GM12872 (cell line): ENCODE measurements around the gene CDH12.

Source experiments
- TF ChIP-seq, protein P1 (sequence below): IDR thresholded peaks from 3 replicates; pipeline ENCODE4 v1.5.1; 2011; ENCODE audit warnings: low read depth, mild to moderate bottlenecking, low read length, moderate library complexity; ENCODE audit not compliant: insufficient read depth

The CDH12 gene

DNA sequence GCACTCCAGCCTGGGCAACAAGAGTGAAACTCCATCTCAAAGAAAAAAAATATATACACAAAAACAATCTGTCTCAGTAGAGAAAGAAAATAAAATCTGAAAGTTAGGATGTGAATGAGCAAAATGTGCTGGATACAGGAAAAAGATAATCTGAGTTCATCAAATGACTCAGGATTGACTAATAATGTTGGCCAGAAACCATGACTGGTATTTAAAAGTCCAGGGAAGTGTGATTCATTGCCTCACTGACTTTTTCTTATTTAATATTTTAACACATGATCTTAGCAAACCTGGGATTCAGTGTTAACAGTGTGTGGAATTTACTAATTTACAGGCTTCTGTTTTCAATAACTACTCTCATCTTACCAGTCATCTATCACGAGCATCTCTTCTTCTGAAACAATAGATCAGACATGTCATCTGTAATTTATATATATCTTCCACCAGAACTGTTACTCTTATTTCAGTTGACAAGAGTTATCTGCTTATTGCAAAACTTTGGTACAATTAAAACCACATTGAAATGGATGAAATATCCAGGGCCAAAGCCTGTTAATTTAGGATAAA, 256.7 kb downstream of the CDH12 start:
- TF ChIP-seq, protein P1, sequence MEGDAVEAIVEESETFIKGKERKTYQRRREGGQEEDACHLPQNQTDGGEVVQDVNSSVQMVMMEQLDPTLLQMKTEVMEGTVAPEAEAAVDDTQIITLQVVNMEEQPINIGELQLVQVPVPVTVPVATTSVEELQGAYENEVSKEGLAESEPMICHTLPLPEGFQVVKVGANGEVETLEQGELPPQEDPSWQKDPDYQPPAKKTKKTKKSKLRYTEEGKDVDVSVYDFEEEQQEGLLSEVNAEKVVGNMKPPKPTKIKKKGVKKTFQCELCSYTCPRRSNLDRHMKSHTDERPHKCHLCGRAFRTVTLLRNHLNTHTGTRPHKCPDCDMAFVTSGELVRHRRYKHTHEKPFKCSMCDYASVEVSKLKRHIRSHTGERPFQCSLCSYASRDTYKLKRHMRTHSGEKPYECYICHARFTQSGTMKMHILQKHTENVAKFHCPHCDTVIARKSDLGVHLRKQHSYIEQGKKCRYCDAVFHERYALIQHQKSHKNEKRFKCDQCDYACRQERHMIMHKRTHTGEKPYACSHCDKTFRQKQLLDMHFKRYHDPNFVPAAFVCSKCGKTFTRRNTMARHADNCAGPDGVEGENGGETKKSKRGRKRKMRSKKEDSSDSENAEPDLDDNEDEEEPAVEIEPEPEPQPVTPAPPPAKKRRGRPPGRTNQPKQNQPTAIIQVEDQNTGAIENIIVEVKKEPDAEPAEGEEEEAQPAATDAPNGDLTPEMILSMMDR, result no peak

DNA sequence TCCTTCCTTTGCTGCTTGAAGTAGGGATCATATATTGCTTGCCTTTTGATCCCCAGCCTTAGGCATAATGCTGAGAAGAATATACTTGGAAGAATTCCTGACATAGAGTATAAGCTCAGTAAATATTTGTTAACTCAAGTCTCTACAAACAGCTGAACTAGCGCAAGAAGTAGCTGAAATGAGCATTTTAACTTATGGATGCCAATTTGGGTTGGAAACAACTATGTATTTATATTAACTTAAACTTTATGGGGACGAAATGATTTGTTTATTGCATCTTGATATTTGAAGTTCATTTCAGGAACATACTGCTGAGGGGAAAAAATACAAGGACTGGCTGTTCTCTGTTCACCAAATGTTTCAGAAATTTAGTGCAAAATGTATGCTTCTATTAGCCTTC, 258.7 kb downstream of the CDH12 start:
- TF ChIP-seq, protein P1, result no peak

DNA sequence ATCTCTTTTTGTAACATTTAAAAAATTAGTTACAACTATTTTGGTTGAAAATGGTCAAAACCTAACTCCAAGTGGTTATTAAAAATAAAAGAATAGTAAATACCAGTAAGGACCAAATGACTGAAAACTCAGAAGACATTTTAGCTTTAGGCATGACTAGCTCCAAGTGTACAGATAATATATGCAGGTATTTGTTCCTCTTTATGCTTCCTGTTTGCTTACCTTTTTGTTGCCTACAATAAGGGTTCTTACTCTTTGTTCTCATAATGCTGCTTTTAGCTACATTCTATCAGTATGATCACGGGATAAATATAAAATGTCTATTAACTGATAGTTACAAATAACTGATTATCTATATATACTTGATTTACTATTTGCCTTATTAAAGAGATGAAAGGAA, 259.6 kb downstream of the CDH12 start:
- TF ChIP-seq, protein P1, result no peak

DNA sequence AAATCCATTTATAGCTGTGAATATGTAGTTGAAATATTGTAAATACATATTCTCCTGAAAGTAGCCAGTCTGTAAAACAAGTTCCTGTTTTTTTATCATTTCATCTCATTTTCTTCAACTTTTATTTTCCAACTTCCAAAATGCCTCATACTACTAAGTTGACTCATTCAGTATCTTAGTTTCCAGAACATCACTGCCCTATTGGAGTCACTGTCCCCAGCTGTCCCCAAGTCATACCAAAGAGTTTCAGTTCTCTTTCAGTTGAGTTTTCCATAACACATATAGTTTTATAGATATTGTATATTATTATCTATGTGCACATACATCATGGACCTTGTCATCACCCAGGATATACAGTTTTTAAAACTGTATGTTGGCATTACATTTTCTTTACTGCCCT, 261.7 kb downstream of the CDH12 start:
- TF ChIP-seq, protein P1, result no peak

DNA sequence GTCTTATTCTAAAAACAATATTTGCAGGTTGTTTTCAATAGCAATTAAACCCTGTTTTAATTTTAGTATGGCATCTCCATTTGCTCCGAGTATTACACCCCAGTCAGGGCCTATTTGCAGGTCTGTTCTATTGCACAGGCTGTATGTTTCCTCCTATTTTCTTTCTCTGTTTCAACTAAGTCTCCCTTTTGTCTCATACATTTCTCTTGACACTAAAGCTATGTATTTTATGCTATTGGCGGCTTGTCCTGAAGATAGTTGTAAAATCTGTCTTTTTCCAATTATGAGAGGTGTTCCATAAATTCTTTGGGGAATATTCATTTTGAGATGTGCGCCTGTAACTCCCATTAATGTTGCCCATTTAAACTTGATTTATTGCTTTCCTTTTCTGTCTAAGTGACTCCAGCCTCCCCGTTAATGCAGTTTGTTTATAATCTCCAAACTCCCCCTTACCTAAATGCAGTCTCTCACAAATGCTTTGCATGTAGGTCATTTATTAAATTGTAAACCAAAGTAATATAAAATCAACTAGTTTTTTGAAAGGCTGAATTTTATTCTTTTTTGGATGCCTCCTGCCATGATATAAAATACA, 262.4 kb downstream of the CDH12 start:
- TF ChIP-seq, protein P1, result no peak

DNA sequence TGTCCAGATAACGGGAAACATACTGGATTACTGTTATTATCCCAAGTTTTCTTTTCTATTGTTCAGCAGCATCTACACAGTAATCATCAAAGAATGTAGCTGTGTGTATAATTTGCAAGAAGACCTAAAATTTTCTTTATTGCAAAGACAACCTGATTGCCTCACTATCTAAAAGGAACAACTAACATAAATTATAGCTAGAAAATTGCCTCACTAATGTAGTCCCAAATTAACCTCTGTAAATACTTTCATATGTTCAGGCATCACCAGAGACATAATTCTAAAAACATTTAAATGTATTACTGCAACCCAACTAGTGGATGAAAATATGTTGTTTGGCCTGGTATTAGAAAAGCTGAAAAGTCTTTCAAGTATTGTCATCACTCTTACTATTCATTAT, 275.4 kb downstream of the CDH12 start:
- TF ChIP-seq, protein P1, result no peak

DNA sequence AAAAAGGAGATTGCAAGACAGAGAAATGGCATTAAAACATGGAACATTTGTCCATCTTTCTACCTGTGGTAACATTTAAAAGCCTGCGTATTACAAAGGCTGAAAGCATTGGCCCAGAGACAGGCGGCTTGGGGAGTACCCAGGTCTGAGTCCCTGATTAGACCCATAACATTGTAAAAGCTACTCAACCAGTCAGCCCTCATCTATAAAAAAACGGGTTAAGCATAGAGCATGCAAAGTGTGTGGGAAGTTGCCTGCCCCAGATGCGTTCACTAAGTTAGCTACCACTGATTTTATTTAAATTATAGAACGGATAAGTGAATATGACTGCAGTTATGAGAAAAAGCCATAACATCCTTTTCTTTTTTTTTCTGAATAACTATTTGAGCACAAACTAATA, 276.1 kb downstream of the CDH12 start:
- TF ChIP-seq, protein P1, result no peak

DNA sequence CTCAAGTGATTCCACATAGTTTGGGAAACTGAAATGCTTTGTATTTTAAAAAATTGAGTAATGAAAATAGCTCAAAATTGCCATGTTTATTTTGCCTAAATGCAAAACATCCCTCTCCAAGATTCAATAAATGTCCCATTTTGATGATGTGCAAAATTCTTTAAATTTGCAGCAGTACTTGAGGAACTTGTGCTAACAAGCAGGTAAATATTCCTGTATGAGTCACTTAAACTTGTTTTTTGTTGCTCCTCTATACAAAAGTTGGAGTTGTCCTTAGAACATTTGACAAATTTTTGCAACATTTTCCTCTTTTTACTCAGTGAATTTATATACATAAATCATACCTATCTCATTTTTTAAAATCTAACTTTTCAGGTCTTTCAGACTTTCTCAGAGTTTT, 280.2 kb downstream of the CDH12 start:
- TF ChIP-seq, protein P1, result no peak
